Retinal pigment epithelial cell (primary cell): ENCODE data around the gene TUT1.

ENCODE experiments used
- DNase-seq: peaks from one replicate; pipeline ENCODE4 v3.0.0-alpha.2; 2010; ENCODE audit warnings: low read depth
- H3K4me3 ChIP-seq: 2 replicates; pipeline ENCODE4 v1.5.1; 2011; ENCODE audit warnings: mild to moderate bottlenecking, low read length, control low read depth, moderate library complexity
- TF ChIP-seq, protein P1 (sequence below): conservative IDR thresholded peaks from 2 replicates; pipeline ENCODE4 v1.5.1; 2011; ENCODE audit warnings: low read depth, low read length, control low read depth, inconsistent platforms

TUT1 gene

DNA sequence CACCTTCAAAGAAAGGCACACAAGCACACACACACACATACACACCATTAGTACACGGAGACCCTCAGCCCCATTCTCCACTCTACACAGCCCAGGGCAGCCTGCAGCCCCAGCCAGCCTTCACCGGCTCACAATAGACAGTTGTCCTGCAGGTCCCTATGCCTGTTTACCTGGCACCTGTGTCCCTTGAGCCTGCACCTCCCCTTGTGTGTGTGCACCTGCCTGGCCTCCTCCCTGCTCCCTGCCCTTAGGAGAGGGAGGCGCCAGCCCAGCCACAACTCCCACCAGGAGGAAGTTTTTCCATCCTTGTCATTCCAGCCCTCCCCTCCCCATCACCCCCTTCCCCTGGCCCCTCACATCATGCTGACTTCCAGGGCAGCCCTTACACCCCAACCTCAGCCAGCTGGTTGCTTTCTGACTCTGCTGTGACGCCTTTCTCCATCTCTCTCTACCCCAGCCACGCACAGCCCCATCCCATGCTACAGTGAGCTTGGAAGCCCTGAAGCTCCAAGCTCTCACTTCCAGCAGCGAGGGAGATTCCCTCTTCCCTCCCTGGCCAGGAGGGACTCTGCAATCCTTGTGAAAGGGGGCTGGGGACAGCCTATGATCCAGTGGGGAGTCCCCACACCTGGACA is 49.1 kb downstream of the TUT1 start:
- H3K4me3 ChIP-seq, result peak overlapping the region; percentile 30
- DNase-seq, result no peak
- TF ChIP-seq, protein P1, sequence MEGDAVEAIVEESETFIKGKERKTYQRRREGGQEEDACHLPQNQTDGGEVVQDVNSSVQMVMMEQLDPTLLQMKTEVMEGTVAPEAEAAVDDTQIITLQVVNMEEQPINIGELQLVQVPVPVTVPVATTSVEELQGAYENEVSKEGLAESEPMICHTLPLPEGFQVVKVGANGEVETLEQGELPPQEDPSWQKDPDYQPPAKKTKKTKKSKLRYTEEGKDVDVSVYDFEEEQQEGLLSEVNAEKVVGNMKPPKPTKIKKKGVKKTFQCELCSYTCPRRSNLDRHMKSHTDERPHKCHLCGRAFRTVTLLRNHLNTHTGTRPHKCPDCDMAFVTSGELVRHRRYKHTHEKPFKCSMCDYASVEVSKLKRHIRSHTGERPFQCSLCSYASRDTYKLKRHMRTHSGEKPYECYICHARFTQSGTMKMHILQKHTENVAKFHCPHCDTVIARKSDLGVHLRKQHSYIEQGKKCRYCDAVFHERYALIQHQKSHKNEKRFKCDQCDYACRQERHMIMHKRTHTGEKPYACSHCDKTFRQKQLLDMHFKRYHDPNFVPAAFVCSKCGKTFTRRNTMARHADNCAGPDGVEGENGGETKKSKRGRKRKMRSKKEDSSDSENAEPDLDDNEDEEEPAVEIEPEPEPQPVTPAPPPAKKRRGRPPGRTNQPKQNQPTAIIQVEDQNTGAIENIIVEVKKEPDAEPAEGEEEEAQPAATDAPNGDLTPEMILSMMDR, result no peak

DNA sequence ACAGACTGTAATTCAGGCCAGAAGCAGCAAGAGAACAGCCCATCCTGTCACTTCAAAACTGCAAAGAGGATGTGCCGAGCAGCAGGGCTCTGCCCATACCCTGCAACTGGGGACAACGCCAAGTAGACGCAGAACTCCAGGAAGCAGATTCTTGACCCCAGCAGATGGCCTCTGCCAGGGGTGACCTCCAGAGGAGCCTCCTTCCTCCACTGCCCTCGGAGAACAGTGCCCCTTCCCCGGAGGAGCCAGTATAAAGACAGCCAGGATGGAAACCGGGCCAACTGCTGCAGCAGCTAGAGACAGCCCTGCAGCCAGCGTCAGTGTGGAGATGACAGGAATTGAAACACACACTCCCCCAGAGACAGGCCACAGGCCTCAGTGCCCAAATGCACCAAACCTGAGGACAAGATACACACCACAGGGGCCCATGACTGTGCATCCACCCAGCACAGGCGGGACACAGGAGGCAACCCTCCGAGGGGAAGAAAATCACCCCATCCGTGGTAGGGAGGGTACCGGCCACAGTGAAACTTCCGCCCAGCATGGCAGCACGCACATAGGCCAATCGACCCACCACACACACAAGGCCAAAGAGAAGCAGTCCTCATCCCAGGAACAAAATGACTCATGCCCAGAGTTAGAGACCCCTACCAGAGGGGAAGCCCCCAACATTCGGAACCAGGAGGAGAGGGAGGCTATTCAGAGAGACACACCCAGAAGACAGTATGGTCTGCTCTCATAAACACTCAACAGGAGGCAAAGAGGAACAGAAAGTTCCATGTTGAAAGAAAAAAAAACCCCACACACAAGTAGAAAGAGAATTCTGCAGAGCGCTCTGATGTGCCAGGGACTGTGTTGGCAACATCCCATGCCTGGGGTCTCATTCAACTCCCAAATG is 50.3 kb downstream of the TUT1 start:
- TF ChIP-seq, protein P1, result no peak
- H3K4me3 ChIP-seq, result no peak overlapping the region
- no peak for DNase-seq

DNA sequence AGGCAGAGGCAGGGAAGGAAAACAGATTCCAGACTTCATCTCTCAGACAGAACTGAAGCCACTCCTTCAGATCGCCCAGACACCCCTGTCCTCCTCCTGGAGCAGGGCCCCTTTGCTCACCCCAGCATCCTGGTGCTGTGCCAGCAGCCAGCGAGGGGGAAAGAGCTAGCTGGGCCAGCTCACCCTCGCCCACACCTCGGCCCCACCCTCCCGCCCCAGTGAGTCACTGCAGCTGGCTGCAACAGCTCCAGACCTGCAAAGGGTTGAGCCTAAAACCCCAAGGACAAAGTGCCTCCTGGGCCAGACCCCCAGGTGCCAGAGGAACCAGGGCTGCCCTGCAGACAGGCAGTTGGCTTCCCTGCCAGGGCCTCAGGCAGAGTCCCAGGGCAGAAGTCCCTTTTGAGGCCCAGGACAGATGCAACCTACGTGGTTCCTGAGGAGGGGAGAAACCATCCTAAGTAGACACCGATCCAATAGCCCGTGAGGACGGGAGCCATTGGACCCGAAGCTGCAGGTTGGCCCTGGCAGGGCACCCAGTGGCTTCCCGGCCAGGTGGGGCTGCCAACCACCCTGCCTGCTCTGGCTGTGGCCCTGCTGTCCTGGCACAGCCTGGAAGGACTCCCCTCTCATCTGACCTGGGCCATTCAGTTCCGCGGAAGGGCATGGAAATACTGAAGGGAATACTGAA is 51.9 kb downstream of the TUT1 start:
- peak; percentile 70 for DNase-seq
- peak overlapping the region; percentile 12 for H3K4me3 ChIP-seq
- TF ChIP-seq, protein P1, result no peak

DNA sequence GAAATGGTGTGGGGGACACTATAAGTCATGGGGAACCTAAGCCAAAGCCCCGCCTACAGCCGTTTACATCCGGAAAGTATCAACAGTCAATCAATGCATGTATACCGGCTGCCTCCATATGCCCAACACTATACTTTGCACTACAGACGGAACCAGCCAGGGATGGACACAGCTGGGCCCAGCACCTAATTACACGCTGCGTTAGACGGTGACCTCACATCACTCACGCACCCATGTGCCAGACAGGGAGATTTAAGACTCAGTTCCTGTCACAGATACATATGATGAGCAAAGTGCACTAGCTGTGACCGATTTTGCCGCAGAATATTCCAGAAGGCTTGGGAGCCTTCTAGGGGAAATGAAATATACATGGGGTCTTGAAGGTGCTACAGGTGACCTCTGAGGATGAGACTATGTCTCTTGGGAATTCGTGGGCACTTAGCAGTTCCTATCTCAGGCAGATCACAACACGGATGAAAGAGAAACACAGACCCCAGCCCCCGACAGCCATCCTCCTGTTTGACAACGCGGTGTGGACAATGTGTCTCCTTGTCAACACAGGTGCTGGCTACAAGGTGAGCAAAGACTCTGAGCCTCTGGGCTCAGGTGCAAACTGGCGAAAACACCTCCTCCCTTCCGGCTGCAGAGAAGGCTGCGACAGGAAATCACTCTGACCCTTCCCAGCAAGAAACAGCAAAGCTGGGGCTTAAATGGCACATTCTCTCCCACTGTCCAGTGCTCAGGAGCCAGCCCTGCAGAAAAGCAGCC is 52.7 kb downstream of the TUT1 start:
- TF ChIP-seq, protein P1, result no peak
- peak overlapping the region; percentile 12 for H3K4me3 ChIP-seq
- DNase-seq, result no peak

DNA sequence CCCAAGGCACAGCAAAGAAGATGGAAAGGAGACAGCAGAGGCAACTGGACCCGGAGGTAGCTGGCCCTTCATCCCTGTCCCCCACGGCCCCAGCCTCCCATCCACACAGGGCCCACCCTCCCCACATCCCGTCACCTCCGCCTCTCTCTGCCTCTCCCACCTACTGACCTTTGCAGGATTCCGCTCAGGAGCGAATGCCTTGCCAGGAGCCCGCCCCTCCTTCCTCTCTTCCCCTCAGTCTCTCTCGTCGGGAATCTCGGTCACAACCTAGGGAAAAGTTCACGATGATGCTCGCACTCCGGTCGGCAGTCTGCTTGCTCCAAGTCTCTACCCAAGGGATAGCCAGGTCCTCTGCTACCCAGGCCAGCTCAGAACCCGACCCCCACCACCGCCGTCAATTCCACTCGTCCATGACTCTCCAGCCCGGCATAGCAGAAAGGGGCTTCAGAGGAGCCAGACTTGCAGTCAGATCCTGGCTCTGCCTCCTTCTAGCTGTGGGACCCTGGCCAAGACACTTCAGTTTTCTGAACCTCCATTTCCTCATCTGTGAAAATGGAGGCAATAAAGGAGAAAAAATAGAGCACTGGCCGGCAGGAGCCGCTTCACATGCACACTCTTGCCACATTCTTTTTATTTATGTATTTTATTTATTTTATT is 54.9 kb downstream of the TUT1 start:
- H3K4me3 ChIP-seq, result no peak overlapping the region

DNA sequence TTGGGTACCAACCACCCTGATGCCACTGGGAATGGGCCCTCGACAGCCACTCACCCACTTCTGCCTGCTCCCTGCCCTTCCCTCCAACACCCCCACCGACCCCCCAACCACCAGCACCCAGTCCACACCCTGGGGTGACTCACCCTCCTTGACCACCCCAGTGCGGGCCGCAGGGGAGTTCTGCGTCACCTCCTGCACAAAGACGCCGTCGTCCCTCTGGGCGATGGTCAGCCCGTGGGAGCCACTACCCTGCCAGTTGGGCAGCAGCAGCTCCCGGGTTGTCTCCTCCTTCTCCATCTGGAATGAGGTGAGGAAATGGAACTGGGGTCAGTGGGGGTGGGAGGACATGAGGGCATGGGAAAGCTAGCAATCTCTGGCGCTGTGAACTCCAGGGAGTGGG is 55.5 kb downstream of the TUT1 start:
- H3K4me3 ChIP-seq, result no peak overlapping the region
- no peak for DNase-seq

More for the DNA sequence above, 54.9 kb downstream of the TUT1 start:
- TF ChIP-seq, protein P1, result no peak
- no peak for DNase-seq

More for the DNA sequence above, 55.5 kb downstream of the TUT1 start:
- TF ChIP-seq, protein P1, result no peak
